GM18505 (cell line): ENCODE data around the gene PMPCA.

ENCODE experiments used
- ATAC-seq: cut with Tn5 transposase; IDR thresholded peaks from one replicate; pipeline ENCODE4 v1.9.1; 2021; ENCODE audit not compliant: unreplicated experiment
- POLR2A ChIP-seq: IDR thresholded peaks from 4 replicates; pipeline ENCODE4 v1.6.1; 2011; ENCODE audit warnings: borderline replicate concordance; ENCODE audit not compliant: insufficient read depth, insufficient read length; ENCODE audit errors: extremely low read depth

The PMPCA gene

DNA sequence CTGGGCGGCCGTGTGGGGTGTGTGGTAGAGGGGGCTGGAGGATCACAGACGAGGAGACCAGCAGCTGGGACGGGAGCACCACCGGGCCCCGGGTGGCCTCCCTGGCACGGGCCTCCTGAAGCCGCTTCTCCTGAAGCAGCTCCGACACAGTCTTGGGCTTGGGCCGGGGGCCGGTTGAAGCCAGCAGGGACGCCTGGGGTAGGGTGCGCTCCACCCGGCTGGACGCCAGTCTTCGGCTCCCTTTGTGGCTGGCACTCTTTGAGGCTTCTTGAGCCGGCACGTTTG, 31.5 kb upstream of the PMPCA start:
- ATAC-seq: no peak

DNA sequence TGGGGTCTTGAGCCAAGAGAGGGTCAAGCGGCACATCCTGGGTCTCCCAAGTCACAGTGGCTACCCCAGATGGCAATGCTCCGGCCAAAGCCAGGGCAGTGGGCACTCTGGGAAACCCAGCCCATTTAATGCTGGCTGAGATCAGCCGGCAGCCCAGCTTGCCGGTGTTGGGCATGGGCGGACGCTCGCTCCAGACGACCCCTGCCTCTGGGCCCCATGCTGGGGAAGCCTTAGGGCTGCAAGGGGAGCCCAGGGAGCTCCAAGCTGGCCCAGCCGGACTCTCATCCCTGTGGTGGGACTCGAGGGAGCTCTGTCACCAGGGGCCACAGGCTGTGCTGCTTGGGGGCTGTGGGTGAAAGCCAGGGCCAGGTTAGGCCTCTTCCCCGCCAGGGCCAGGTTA, 31.1 kb upstream of the PMPCA start:
- TF ChIP-seq POLR2A: no peak

More for the DNA sequence above, 31.5 kb upstream of the PMPCA start:
- no peak for TF ChIP-seq POLR2A

DNA sequence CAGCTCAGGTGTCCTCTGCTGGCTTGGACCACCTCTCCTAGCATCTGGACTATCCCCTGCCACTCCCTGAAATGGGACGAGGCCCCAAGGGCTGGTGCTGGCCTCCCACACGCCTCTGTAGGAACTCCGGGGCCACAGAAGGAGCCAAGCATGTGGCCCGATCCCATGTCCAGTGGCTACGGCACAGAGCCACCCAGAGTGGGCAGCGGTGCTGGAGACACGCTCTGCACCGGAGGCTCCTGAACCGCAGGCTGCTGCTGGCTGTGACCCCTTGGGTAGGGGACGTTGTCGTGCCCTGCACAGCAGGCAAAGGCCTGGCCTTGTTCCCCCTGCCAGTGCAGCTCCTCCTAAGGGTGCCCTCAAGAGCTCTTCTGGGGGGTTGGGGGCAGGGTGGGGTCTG, 30.6 kb upstream of the PMPCA start:
- ATAC-seq: no peak
- no peak for TF ChIP-seq POLR2A

More for the DNA sequence above, 31.1 kb upstream of the PMPCA start:
- no peak for ATAC-seq

DNA sequence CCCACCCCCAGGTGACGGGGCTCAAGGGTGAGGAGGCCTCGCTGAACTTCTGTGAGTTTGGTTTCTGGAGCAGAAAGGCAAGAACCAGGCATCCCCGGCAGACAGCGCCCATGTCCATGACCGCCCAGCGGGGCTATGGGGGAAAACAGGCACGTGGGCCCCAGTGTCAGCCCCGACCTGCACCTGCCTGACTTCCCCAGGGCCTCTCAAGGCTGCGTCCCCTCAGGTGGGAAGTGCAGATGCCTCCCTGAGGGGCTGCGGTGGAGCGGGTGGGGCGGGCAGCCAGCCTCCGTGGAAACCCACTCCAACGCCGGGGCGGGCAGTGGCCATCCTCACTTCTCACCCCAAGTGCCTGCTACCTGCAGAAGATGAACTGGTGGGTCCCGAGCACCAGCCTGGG, 30.1 kb upstream of the PMPCA start:
- no peak for ATAC-seq
- no peak for TF ChIP-seq POLR2A

DNA sequence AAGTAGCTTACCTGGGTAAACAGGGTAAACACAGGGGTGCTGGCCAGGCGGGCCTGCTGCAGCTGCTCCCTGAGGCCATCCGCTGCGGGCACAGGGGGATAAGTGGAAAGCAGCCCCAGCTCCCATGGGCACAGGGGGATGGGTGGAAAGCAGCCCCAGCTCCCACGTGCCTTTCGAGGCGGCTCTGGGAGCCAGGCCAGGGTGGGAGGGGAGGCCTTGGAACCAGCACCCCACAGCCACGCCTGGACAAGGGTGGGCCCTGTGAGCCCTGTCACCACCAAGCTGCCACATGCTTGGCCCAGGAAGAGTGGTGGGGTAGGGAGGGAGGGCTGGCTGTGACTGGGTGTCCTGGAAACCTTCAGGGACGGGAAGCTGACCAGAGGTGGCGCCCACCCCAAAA, 29.1 kb upstream of the PMPCA start:
- TF ChIP-seq POLR2A: no peak
- no peak for ATAC-seq

DNA sequence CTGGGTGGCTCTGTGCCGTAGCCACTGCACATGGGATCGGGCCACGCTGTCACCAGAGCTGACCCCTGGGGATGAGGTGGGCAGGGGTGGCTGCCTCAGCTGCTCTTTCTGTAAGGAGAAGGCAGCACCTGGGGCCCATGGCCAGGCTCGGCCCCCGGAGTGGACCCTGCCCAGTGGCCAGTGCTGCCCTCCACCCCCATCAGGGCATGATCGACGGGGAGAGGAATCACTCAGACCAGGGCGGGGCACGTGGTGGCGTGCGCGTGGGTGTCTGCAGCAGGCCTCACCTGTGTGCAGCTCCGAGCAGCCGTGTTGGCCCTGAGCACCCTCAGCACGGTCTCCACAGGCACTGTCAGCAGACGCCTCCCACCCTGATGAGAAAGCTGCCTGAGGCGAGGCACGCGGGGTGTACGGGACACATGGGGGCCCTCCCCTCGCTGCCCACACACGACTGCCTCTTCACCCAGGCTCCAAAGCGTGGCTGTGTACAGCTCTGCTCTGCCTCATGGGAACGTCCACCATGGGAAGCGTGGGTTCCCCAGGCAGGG, 28.4 kb upstream of the PMPCA start:
- TF ChIP-seq POLR2A: no peak
- no peak for ATAC-seq

DNA sequence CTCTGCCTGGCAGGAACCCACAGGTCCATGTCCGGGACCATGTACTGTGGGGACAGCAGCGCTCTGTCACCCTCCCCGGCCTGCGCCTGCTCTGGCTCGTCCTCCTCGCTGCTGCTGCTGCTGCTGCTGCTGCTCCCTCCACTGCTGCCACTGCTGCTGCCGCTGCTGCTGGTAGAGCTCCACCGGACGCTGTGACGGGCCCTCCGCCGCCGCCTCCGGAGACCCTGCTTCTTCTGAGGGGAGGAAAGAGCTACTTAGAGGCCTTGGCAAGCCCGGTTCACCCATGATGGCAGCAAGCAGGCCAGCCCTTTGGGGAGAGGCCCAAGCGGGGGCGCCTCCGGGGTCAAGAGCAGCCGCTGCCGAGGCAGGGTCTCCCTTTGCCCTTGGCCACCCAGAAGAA, 27.0 kb upstream of the PMPCA start:
- no peak for TF ChIP-seq POLR2A
- ATAC-seq: no peak

DNA sequence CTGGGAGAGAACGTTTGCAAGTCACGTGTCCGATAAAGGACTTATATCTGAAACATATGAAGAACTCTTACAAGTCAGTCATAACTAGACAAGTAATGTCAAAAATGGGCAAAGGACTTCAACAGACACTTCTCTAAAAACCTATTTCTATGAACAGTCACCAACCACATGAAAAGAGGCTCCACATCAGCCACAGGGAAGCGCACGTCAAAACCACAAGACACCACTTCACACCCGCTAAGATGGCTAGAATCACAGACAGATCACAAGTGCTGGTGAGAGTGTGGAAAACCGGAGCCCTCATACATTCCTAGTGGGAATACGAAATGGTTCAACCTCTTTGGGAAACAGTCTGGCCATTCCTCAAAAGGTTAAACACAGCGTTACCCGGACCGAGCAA, 25.4 kb upstream of the PMPCA start:
- no peak for TF ChIP-seq POLR2A
- ATAC-seq: no peak

DNA sequence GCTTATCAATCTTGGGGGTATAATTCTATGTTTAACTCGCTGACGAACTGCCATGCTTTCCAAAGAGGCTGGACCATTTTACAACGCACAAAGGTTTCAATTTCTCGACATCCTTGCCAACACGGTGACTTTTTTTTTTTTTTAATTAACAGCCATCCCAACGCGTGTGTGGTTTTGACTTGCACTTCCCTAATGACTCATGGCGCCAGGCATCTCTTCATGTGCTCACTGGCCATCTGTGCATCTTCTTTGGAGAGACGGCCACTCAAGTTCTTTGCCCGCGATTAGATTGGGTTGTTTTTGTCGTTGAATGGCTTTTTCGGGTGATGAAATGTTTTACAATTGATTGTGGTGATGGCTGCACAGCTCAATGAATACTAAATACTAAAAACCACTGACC, 24.4 kb upstream of the PMPCA start:
- no peak for TF ChIP-seq POLR2A
- no peak for ATAC-seq

DNA sequence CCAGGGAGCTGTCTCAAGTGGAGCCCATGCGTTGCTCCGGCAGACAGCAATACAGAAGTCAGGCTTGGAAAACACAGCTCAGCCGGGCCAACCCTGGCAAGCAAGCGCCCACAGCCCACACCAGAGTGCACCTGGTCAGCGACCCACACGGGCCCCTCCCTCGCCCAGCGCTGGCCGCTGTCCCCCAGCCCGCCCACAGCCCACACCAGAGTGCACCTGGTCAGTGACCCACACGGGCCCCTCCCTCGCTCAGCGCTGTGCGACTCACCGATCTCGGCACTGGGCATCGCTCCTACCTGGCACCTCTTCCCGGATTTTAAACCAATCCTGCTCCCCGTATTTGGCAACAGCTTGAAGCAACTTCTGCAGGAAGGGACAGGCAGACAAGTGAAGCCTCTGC, 23.2 kb upstream of the PMPCA start:
- no peak for ATAC-seq
- no peak for TF ChIP-seq POLR2A

DNA sequence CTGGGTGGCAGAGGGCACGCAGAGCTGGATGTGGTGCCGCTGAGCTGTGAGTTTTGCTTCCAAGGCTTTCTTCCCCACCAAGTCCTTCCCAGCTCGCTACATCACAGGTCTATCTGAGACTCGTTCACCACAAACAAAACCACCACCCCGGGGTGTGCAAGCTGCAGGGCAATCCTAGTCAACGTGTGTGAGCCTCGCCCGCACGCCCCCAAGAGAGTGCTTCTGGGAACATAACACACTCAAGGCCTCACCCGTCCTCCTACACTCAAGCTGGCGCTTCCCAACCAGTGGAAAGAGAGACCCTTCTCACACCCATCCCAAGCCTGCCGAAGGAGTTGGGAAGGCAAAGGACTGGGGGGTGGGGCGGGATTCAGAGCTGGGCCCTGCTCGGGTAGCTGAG, 21.1 kb upstream of the PMPCA start:
- ATAC-seq: no peak
- no peak for TF ChIP-seq POLR2A

DNA sequence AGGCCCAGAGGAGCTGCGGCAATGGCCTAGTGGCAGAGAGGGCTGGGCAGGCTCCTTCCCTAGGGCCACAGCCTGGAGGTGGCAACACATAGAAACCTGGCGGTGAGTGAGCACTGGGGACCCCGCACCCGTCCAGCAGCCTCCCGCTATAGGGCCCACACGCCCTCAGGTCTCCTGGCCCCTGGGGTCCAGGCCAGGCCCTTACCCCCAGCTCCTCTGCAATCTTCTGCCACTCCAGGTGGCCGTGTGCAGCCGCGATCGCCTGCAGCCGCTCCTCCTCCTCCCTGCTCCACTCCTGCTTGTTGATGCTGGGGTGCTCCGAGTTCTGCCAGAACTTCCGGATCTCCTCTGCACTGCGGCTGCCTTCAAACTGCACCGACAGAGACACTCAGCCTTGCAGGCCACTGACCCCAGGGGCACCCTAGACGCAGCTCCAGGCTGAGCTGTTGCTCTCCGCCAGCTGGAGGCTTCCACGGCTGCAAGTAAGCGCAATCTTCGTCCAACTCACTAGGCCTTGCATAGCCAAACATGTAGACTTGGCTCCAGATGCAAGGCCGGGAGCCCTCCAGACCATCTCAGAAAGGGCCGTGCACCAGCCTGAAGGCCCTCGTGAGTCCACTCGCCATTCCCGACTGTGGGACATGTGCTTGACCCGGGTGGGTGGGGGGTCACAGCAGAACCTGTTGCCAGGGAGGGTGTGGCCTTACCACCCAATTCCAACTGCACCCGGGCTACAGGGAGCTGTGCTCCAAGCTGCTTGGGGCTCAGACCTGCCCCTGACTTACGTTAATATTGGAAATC, 18.5 kb upstream of the PMPCA start:
- ATAC-seq: no peak
- TF ChIP-seq POLR2A: no peak

DNA sequence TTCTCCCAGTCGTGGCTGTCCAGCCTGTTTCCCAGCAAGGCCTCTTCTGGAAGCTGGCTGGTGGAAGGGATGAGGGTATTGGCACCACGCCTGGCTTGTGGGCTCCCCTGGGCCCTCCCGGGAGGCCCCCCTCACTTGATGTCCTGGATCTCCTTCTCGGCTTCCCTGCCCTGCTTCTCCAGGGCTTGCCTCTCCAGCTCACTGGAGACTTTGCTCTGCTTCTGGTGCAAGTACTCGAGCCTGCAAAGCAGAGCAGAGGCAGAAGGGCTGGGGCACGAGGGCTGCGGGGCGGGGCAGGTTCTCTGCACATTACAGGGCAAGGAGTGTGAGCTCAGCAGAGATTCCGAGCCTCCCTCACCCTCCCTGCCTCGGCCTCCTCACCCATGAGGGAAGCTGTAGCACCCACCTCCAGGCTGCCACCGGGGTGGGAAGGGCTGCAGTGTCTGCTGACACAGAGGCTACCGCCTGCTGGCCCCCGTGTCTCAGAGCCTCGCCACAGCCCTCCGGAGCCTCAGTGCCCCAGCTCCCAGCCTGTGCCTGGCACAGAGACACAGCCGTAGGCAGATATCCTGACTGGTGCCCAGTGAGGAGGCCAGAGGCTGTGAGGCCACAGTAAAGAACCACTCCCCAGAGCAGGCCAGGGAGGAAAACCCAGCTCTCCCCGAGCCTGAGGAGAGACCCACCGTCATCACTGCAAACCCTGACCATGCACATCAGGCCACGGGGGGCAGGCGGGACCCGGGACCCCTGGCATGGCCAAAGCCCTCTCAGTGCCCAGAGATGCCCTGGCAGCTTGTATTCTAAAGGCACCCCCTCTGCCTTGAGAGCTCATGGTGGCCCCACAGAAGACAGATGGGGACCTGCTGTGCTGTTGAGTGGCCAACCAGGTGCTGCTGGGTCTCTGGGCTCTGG, 17.7 kb upstream of the PMPCA start:
- no peak for TF ChIP-seq POLR2A
- no peak for ATAC-seq

DNA sequence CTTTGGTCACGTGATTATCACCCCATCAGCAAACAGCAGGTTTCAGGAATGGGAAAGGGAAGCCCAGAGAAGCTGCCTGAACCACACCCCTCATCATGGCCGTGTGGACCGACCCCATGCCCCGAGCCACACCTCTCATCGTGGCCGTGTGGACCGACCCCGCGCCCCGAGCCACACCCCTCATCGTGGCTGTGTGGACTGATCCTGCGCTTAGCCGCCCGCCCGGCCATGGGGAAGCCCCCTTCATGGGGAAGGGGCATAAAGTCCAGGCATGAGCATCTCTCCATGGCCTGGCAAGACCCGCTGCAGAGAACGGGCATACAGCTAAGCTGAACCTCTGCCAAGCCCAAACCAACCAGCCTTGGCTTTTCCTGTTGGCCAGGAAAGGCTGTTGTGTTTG, 16.9 kb upstream of the PMPCA start:
- TF ChIP-seq POLR2A: no peak
- no peak for ATAC-seq
